GM18499 (cell line): Measurements from ENCODE around the gene POLR3C.
"Not testable (repeated sequence)": the region's sequence is repeated elsewhere in the genome, so short reads cannot be mapped to it uniquely, and the experiment has no call there.

Experiments used
- ATAC-seq: cut with Tn5 transposase; IDR thresholded peaks from one replicate; pipeline ENCODE4 v1.9.1; 2021; ENCODE audit warnings: moderate number of reproducible peaks; ENCODE audit not compliant: insufficient read depth, unreplicated experiment

The POLR3C gene, protein sequence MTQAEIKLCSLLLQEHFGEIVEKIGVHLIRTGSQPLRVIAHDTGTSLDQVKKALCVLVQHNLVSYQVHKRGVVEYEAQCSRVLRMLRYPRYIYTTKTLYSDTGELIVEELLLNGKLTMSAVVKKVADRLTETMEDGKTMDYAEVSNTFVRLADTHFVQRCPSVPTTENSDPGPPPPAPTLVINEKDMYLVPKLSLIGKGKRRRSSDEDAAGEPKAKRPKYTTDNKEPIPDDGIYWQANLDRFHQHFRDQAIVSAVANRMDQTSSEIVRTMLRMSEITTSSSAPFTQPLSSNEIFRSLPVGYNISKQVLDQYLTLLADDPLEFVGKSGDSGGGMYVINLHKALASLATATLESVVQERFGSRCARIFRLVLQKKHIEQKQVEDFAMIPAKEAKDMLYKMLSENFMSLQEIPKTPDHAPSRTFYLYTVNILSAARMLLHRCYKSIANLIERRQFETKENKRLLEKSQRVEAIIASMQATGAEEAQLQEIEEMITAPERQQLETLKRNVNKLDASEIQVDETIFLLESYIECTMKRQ

DNA sequence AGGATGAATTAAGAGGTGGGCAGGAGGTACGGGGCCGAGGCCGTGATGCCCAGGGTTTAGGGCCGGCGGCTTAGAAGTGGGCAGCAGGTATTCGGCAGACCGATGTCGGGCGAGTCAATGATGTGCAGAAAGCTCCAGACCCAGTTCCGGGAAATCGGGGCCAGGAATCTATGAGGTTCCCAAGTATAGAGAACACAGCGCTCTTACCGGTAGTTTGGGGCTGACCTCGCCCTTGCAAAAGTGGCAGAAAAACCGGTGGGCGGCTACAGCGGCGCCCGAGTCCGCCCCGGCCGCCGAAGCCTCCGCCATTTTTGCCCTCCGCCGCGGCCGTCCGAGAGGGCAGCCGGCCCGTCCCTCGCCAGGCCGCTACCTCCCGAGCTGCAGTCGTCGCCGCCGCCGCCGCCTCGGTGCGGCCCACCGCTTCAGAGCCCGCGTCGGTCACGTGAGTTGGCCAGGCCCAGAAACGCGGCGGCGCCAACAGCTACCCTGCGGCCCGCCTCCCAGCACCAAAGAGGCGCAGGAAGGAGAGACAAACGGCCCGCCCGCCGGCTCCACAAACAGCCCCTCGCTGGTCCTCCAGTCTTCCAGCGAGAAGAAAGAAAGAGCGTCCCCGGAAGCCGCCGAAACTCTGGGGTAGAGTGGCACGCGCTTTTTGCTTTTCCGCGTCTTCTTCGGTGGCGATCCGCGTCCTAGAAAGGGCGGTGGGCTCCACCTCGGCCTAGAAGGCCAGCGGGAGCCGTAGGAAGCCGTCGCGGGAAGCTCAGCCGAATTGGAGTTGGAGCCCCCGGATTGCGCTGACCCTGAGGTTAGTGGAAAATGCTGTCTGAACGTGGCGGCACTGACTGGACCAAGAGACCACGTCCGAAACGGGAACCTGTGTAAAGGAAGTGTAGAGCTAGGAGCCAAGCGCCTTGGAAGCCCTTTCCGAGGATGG is at the start of gene POLR3C, which contains the start of gene RNF115:
POLR3C (plus strand) TSS at position 636 of the 934 bp plus-strand sequence. CDS start 1,577 bp downstream, outside the sequence.
RNF115 (minus strand) TSS at position 531 of the 934 bp plus-strand sequence; CDS start at position 309, 222 bp downstream.
- no peak for ATAC-seq

DNA sequence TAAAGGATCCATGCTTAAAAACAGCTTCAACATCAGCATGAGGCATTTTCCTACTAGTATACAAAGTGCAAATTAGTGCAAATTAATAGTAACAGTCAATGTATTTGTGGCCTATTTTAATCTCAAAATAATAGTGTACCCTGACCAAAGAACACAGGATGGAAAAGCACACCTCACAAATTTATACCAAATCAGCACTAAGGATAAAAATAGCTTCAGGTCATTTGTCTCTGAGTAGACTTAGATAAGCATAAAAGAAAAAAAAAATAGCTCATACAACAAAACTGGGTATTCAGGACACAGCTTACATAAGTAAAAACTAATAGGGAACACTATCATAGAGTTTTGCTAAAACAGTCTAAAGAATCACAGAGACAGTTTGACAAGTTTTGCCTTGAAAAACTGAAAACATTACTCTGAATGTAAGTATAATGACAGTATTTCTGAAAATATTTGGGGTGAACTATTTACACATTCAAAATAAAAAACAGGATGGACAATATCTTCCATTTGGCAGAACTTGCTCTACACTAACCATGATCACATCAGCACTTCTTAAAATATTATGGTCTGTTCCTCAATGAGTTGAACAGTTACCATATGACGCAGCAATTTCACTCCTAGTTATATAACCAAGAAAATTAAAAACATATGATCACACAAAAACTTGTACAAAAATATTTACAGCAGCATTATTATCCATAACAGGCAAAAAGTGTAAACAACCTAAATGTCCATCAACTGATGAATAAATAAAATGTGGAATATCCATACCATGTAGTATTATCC is 46.4 kb upstream of the POLR3C start:
- ATAC-seq, result no peak

DNA sequence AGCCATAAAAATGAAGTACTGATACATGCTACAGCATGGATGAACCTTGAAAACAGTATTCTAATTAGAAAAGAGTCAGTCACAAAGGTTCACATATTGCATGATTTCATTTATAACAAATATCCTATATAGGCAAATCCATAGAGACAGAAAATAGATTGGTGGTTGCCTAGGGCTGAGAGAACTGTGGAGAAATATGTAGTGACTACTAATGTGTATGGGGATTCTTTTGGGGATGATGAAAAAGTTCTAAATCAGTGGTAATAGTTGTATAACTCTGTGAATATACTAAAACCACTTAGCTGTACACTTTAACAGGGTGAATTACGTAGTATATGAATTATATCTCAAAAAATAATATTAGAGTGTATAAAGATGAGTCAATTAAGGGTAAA is 45.9 kb upstream of the POLR3C start:
- ATAC-seq, result no peak

DNA sequence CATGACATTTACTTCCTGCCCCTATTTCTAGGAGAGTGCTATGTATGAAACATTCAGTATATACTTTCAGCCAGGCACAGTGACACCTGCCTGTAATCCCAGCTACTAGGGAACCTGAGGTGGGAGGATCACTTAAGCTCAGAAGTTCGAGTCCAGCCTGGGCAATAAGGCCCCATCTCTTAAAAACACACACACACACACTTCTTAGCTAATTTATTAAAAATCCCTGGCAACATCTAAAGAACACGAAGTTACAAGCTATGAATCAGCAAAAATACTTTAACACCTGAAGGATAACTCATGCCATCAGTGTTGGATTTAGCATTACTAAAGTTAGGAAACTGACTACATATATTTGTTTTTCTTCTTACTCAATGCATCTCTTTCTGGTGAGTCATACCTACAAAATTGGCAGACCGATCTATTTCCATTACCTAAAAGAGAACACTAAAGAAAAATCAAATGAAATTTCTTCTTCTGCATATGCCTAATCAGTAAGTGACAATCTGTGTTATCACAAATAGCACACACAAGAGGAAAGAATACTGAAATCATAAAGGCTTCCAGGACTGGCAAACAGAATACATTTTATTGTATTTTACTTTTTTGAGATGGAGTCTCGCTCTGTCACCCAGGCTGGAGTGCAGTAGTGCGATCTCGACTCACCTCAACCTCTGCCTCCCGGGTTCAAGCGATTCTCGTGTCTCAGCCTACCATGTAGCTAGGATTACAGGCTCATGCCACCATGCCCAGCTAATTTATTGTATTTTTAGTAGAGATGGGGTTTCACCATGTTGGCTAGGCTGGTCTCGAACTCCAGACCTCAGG is 41.5 kb upstream of the POLR3C start:
- ATAC-seq, result no peak

DNA sequence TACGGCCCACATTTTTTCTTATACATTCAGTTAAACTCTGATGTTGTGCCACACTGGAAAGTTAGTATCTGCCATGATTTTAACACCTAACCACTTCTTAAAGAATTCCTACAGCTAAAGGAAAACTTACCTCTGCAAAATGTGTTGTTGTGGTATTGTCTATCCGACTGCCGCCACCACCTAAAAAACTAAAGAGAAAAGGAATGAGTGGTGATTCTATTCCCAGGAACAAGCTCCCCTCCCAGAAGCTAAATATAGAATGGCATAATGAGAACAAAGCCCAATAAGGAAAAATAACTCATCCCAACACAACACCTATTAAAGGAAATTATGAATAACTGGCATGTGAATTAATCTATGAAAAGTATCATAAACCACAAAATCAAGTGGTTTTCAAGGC is 39.6 kb upstream of the POLR3C start:
- ATAC-seq, result no peak

DNA sequence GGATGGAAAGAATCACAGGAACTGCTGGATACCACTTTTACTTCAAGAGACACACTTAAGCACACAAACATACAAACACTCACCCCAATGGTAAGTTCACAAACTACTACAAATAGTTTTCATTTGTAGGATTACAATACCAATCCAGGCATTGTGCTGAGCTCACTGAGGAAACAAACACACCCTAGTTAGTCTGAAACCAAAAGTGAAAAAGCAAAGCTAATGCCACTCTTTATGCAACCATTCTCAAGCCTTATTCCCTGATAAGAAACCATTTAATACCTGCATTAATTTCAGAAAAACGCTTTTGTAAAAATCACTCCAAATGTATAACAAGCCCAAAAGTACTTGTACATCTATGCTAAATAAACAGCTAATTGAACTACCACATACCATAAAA is 38.5 kb upstream of the POLR3C start:
- ATAC-seq, result no peak

DNA sequence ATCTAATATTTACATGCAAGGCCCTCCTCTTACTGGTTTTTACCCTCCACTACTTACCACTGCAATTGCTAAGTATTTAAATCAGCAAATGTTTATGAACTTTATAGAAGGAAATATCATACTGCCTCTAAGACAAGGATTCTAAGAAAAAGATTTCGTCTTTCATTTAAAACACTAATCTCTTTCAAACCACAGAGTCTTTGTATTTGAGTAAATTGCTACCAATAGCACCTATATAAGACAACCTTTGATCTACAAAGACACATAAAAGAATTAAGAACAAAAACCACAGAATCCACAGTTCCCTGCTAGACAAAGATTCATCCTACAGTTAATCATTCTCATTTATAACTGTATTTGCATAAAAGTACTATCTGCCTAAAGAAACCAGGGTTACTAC is 37.7 kb upstream of the POLR3C start:
- no peak for ATAC-seq

DNA sequence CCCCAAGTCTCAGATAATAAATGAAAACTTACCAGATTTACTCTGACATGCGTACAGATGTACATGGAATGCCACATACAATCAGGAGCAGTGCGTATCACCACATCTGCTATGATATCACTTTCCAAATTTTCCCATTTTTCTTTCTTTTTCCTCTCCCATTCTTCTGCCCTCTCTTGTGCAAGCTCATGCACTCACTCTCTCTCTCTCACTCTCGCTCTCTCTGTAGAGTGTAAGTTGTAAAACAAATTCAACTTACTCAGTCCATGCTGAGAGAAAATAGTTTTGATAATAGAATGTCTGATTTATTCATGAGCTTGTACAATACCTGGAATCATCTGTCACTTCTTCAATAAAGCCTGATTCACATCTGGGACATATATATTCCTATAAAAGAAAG is 35.4 kb upstream of the POLR3C start:
- no peak for ATAC-seq

DNA sequence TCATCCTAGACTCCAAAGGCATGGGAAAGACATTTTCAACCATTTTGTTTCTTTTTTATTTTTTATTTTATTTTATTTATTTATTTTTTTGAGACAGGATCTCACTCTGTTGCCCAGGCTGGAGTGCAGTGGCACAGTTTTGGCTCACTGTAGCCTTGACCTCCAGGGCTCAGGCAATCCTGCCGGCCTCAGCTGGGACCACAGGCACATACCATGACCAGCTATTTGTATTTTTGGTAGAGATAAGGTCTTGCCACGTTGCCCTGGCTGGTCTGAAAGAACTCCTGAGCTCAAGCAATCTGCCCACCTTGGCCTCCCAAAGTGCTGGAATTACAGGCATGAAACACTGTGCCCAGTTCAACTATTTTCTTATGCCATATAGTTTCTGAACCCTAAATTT is 32.1 kb upstream of the POLR3C start:
- ATAC-seq, result not testable (repeated sequence)

DNA sequence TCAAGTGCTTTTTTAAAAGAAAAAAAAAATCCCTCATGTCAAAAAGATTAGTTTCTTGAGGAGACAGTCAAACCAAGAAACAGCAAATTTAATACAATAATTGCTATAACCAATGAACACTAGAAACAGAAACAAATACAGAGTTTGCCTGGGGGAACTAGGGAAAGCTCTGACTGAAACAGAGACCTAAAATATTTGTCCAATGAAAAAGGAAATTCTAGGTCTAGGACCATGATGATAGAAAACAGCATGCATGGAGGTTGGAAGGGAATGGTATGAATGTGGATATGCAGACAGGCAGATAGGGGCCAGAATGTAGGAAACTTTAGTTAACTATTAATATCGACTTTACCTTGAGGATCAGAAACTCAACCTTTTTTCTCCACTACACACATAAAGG is 31.5 kb upstream of the POLR3C start:
- ATAC-seq, result no peak

DNA sequence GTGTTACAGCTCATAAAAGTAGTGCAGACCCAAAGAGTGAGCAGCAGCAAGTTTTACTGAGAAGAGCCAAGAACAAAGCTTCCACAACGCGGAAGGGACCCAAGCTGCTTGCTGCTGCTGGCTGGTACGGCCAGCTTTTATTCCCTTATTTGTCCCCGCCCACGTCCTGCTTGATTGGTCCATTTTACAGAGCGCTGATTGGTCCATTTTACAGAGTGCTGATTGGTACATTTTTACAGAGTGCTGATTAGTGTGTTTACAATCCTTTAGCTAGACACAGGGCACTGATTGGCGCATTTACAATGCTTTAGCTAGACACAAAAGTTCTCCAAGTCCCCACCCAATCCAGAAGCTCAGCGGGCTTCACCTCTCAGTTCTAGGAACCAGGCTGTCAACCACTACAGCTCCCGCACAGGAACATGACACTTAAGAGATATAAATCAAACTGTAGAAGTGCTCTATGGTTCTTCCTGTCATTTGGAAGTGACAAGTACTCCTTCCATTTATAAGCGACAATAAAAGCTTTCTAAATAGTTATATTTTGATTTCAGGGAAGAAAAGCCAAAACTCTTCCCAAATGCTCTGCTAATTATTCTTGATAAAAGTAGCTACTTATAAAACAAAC is 28.6 kb upstream of the POLR3C start:
- no peak for ATAC-seq

DNA sequence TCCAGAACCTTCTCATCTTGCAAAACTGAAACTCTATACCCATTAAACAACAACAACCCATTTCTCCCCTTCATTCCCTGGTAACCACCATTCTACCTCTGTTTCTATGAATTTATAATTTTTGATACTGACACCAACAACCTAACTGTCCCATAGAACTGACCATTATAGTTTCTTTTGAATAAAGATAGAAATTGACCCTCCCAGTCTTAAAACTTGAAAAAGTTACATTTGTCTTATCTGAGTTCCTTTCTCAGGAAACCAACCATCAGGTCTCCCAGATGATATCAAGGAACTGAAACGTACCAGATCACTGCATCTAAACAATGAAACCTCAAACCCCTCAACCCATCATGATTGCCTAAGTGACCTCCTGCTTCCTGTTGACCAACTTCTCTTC is 27.2 kb upstream of the POLR3C start:
- ATAC-seq, result no peak

DNA sequence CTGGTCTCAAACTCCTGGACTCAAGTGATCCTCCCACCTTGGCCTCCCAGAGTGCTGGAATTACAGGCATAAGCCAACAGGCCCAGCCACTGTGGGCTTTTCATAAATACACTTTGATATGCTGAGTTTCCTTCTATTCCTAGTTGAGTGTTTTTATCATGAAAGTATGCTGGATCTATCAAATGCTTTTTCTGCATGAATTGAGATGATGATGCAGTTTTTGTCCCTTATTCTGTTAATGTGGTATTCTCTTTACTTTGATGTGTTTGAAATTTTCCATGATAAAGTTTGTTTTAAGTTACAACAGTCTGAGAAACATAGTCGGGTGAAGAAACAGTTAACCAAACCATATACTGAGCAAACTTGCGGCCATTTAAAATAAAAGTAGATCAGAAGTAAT is 24.2 kb upstream of the POLR3C start:
- no peak for ATAC-seq

DNA sequence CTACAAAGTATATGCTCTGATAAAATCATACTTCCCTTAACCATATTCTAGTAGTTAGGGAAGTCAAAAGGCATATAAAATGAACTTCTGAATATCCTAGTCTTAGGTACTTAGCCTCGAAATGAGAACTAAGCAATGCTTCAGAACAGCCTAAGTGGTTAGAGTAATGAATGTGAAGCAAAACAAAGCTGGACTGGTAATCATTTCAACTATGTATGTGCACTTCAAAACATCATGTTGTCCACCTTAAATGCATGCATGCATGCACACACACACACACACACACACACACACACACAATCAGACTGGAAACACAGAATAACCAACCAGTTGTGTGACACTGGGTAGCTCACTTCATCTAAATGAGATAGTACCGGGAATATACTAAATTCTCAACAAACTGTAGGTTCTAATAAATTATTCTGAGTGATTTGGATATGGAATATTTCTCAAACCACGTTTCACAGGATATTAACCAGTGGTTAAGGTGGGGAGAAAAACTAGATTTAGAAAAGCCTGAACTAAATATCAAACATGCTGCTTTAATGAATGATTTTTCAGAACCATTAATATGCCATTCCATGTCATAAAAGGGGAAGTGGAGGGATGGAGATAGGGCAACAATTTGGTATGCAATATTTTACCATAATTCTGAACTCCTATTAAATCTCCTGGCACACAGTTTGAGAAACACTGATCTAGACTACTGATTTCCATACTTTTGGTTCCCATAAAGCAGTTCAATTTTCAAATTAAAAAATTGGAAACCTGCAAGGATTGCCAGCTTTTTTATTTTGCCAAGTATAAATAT is 19.6 kb upstream of the POLR3C start:
- ATAC-seq, result no peak

DNA sequence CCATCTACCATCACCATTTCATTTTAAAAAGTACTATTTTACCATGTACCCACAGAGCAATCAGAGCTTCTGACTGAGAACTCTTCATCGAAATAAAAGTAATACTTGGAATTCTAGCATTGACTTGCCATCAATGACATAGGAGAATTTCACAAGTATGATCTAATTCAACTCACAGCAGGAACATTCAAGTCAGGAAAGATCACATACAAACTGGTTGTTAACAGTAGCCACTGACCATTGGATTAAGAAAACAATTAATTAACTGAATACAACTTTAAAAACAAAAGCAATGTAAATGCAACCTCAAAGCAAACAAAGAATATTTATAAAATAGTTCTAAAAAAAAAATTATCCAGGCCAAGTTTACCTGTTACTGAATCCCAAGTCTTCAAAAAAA is 18.9 kb upstream of the POLR3C start:
- no peak for ATAC-seq

DNA sequence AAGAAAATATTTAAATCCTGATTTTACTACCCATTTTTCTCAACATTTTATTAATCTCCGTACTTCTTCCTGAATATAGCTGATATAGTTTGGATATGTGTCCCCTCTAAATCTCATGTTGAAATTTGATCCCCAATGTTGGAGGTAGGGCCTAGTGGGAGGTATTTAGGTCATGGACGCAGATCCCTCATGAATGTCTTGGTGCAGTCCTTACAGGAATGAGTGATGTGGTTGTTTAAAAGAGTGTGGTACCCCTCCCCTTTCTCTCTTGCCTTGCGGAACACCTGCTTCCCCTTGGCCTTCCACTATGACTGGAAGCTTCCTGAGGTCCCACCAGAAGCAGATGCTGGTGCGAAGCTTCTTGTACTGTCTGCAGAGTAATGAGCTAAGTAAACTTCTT is 17.6 kb upstream of the POLR3C start:
- ATAC-seq, result no peak

DNA sequence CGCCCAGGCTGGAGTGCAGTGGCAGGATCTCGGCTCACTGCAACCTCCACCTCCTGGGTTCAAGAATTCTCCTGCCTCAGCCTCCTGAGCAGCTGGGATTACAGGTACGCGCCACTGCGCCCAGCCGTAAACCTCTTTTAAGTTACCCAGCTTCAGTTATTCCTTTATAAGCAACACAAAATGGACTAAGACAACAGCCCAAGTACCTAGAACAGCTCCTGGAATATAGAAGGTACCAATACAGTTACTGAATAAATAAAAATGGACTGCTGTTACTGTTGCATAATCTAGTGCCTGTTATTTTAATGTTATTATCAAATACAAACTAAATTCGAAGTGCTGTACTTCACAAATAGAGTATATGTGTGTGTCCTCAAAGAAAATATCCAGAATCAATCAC is 17.2 kb upstream of the POLR3C start:
- no peak for ATAC-seq
